ACHN (cell line): ENCODE data around the gene DDX11.
"Not testable (repeated sequence)": the region's sequence is repeated elsewhere in the genome, so short reads cannot be mapped to it uniquely, and the experiment has no call there.

ENCODE experiments used
- DNase-seq: peaks from one replicate; pipeline ENCODE4 v3.0.0-alpha.2; 2015
- in situ Hi-C: cut with HindIII; loops from 2 replicates; pipeline ENCODE4 v1.10.0; 2017; ENCODE audit warnings: low sequenced_read_pairs, low pct_ligation_motif_present, low pct_unique_long_range_greater_than_20kb

Gene DDX11

DNA sequence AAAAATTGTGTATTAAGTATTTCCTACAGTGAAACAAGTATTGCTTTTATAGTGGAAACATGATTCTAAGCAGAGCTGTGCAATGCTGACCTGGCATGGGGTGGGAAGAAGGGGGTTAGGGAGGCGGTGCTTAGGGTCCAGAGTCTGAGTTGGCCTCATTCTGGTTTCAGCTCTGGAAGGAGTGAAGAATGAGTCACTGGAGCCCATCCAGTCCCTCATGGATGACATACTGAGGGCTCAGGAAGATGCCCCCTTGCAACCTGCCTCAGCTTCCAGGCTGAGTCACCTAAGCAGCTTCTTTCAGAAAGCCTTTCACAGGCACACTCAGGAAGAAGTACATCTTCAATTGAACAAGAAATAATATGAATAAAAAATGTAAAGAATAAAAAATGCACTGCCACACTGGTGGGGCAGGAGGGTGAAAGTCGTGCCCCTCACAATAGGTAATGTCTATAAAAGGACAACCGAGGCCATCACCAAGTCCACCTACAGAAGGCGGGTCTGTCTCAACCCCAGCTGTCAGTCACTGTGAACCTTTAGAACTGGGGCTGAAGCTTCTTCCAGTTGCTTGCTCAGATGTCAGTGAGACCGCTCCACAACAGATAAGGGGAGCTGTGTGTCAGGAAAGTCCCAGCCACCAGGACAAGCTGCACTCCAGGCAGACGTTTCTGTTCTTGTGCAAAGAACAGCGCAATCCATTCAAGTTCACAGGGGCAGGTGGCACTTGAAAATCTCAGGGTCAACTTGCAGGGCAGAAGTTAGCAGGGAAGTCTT, 20.8 kb upstream of the DDX11 start:
- in situ Hi-C loops, result not testable (repeated sequence)
- peak; percentile 83 for DNase-seq

DNA sequence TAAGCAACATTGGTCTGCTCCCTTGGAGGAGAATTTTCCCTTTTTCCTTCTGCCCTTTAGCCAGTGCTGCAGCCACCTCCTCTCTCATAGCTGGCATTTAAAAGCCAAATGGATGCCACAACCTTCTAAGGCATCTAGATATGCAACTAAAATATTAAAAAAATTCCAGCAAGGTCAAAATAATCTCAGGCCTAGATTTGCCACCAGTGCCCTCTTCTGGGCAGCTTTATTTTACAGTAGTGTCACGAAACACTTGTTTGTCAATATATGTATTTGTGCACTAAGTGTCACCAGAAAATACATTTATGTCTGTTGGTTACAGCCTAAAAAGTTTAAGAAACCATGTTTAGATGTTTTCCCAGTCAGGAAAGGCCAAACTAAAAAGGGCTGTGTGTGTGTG, 19.7 kb upstream of the DDX11 start:
- in situ Hi-C loops, result not testable (repeated sequence)
- DNase-seq, result peak; percentile 39

DNA sequence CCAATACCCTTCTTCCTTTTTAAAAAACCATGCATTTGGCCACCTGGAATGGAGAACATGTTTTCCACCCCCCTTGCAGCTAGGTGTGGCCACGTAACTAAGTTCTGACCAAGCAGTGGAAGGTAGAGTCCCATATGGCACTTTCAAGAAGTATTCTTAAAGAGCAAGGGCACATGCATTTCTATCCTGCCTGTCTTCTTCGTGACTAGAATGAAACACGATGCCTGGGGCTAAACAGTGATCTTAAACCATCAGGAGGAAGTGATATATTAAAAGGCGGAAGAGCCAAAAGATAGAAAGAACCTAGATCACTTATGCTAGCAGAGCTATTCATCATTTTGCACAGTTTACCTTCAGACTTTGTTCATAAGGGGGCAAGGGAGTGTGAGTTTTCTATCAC, 16.0 kb upstream of the DDX11 start:
- in situ Hi-C loops, result no loop called here

DNA sequence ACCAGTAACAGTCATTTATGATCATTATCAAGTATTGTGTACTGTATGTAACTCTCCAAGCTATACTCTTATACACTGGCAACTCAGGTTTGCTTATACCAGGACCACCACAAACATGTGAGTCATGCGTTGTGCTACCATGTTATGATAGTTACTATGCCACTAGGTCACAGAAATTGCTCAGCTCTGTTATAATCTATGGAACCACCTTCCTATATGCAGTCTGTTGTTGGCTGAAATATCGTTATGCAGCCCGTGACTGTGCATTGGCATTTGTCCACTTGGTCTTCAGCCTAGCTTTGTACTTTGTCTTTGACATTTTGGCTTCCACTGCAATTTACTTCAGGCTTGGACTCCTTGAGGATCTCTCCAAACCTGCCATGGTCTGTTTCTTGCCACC, 7.5 kb upstream of the DDX11 start:
- DNase-seq, in situ Hi-C loops: not testable (repeated sequence)

More for the DNA sequence above, 16.0 kb upstream of the DDX11 start:
- DNase-seq, result no peak

DNA sequence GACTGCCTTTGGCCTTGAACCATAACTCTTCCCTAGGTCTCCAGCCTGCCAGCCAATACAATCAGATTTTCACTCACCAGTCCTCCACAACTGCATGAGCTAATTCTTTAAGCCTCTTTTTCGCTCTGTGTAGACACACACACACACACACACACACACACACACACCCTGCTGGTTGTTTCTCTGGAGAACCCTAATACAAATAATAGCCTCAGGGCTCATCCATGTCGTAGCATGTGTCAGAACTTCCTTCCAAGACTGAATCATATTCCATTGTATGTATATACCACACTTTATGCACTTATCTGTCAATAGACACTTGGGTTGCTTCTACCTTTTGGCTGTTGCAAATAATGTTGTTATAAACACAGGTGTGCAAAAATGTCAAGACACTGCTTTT, 6.0 kb upstream of the DDX11 start:
- in situ Hi-C loops, result not testable (repeated sequence)

DNA sequence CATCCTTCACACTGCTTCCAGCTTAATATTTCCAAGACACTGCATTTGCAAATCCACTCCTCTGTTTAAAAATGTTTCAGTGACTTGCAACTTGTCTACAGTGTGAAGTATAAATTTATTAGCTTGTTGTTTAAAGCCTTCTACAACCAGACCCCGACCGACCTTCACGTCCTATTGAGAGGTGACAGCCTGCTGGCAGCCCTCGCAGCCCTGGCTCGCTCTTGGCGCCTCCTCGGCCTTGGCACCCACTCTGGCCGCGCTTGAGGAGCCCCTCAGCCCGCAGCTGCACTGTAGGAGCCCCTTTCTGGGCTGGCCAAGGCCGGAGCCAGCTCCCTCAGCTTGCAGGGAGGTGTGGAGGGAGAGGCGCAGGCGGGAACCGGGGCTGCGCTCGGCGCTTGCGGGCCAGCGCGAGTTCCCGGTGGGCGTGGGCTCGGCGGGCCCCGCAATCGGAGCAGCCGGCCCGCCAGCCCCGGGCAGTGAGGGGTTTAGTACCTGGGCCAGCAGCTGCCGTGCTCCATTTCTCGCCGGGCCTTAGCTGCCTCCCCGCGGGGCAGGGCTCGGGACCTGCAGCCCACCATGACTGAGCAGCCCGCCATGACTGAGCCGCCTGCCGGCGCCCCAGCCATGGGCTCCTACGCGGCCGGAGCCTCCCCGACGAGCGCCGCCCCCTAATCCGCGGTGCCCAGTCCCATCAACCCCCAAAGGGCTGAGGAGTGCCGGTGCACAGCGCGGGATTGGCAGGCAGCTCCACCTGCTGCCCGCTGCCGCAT, 2.5 kb upstream of the DDX11 start:
- DNase-seq, in situ Hi-C loops: not testable (repeated sequence)

More for the DNA sequence above, 6.0 kb upstream of the DDX11 start:
- DNase-seq, result not testable (repeated sequence)

DNA sequence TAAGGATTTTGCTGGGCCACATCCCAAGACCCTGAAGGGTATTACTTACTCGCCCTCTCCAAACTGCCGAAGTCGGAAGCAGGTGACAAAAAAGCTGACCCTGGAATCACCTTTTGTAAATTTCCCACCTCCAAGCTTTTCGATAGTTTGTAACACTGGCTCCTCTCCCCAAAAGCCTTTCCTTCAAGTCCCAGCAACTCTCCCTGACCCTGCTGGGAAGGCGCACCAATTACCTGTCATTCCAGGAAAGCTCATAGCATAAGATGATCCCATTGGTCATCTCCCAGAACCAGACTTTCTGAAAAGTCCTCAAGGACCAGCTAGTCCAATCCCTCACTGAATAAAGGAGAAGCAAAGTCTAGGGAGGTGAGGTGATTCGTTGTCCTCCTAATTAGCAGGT, 698 bp upstream of the DDX11 start:
- DNase-seq, in situ Hi-C loops: not testable (repeated sequence)

DNA sequence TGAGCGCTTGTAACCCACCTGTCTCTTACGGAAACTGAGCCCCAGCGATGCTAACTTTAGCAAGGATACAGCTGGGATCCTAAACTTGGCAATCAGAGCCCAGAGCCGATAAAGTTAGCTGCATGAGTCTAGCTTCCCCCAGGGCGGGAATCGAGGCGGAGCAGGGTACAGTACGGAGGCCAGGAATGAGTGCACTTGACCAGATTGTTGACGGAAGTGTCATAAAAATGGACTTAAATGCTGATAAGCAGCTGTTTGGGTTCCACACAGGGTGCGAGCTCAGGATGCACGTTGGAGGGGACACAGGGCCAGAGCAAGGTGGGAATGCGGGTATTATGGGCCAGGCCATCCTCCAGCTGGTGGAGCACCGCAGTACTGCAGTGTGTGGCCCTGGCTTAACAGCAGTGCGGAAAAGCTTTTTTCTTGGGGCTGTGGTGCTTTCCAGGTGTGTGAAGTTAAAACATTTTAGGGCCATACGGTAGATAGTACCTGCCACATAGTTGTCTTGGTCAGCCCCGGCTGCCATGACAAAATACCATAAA, 744 bp downstream of the DDX11 start:
- DNase-seq, result not testable (repeated sequence)

DNA sequence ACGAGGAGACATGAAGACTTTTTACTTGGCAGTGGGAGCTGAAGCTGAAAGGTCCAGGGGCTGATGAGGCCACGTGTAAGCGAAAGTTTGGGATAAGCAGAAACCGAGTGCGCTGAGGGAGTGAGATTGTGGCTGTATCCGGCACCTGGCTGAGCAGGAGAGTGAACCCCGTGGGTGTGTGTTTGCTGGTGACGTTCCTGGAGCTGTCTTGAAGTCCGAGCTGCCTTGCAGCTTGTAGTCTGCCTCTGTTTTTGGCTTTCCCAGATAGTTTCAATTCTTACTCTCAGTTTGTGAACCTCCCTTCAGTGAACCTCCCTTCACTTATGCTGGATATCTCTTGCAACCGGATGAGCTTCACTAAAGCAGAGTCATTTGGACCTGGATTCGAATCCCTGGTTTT, 2.5 kb downstream of the DDX11 start:
- in situ Hi-C loops, DNase-seq: not testable (repeated sequence)

More for the DNA sequence above, 744 bp downstream of the DDX11 start:
- in situ Hi-C loops, result not testable (repeated sequence)

DNA sequence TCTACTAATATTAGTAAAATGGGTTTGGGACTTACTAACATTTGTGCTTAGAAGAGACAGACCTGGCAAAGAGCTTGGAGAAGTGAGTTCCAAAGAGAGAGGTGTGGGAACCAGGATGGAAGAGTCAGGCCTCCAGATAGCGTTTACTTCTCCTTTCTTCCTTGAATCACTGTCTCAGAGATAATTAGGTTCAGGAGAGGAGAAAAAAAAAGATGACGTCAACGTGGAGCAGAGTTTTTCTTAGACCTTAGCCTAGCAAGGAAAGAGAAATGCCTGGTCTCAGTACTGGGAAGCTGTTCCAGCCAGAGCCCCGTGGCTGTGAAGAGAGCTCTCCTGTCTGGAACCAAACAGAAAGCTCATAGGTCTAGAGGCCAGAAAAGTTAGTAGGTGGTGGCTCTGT, 3.4 kb downstream of the DDX11 start:
- in situ Hi-C loops, DNase-seq: not testable (repeated sequence)

DNA sequence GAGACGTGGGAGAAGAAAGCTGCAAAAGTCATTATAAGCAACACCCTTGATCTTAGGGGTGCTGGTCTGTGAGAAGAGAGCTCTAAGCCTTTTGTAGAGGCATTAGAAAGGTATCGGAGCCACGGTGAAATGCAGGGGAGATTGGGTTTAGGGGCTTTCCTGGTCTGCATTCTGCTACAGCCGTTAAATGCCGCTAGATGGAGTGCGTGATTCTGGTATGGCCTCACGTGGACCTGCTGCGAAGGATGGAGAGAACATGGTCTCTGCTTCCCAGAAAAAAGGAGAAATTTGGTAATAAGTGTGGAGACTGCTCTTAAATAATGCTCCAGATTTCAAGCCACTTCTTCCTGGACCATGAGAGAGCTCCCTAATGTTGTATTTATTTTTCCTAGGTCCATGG, 4.3 kb downstream of the DDX11 start:
- in situ Hi-C loops, result not testable (repeated sequence)
- peak; percentile 52 for DNase-seq

DNA sequence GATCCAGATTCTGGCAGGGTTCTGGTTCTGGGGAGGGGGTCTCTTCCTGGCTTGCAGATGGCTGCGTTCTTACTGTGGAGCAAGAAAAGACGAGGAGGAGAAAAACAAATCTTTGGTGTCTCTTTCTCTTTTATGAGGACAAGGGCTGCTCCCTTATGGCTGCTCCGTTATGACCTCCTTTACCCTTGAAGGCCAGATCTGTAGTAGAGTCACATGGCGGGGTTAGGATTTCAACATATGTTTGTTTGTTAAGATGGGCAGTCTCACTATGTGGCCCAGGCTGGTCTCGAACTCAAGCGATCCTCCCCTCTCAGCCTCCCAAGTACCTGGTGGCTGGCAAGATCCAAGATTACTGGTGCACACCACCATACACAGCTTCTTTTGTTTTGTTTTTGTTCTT, 5.8 kb downstream of the DDX11 start:
- DNase-seq, in situ Hi-C loops: not testable (repeated sequence)

DNA sequence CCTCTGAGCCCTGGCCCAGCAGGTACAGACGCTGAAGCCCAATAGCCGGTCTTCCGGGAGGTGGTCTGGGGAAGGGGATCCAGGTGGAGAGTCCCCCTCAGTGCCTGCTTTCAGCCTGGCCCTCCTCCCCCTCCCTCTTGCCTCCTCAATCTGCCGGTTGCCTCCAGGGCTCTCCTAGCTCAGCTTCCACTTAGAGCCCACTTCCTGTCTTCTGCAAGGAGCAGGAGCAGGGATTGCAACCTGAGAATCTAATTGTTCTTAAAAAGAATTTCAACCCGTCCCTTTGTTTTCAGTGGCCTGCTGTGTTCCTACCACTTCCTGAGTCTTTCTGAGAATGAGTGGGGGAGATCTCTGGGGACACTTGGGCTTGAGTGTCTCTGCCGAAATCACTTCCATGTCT, 6.6 kb downstream of the DDX11 start:
- DNase-seq, in situ Hi-C loops: not testable (repeated sequence)

DNA sequence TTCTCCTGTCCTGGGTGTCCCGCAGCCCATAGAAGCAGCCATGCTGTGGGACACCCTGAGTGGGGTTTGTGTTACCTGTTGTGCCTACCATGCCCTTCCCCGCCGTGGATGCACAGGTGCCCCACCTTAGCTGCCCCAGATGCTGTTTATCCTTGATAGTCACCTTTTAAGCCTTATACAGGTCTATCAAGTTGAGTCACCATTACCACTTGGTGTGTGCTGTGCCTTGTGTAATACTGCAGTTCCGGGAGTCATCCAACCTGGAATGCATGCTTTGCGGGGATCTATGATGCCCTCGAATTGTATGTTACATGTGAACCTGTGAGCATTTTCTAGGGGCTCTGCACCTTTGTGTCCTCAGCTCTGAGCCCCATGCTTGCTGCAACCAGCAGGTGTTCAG, 7.6 kb downstream of the DDX11 start:
- DNase-seq, in situ Hi-C loops: not testable (repeated sequence)

DNA sequence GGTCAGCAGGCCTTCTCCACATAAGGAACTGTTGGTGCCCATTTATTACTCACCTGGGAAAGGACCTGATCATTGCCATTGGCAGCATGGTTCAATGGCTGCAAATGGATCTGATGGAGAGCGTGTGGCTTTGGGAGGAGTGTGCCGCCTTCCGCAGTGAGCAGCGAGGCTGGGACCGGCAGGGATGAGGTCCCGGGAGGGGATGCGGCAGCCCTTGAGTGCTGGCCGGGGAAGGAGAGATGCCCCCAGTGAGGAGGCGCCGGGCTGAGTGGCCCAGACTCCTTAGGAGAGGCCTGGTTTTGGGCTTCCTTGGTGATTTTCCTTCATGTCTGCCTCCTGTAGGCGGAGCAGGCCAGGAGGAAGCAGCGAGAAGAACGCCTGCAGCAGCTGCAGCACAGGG, 10.6 kb downstream of the DDX11 start:
- in situ Hi-C loops, DNase-seq: not testable (repeated sequence)

DNA sequence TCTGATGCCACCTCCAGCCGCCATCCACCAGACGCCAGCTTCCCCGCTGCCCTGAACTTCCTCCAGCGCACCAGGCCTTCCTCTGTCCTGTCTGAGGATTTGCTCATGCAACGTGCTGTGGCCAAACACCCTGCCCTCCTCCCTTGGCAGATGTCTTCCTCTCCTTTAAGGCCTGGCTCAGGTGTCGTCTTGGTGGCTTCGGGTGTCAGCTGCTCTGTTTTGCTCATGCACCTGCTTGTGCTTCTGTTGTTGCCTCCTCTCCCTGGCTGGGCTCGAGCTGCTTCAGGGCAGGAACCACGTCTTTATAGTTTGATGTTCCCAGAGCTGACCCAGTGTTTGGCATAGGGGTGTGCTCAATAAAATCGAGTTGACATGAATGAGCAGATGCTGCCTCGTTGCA, 12.4 kb downstream of the DDX11 start:
- DNase-seq, in situ Hi-C loops: not testable (repeated sequence)

DNA sequence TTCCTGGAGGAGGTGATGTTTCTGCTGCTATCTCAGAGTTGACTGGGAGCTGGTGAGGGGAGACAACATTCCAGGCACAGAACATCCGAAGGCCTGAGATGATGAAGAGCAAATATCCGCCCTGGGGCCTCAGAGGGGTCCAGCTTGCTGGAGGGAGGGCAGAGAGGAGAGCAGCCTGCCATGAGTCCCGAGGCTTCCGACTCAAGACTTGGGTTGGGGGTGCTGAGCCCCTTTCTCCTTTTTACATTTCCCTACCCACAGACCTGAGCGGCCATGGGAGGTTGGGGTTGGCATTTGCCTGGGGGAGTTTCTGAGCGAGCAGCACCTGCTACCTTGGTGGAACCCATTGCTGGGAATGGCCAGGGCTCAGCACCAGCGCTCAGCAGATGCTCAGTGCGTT, 13.8 kb downstream of the DDX11 start:
- DNase-seq, in situ Hi-C loops: not testable (repeated sequence)

DNA sequence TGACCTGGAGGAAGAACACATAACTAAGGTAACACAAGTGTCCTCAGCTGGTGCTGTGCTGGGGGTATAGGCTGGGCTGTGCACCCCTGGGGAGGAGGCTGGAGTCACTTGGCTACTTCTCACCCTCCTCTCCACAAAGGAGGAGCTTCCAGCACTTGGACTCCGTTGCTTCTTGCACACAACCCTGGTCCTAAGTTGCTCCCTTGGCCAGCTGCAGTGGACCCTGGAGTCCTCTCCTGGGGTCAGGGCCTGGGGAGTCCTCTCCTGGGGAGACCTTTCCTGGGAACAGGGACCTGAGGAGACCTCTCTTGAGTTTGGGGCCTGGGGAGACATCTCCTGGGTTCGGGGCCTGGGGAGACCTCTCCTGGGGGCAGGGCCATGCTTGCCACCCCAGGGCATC, 14.3 kb downstream of the DDX11 start:
- DNase-seq, in situ Hi-C loops: not testable (repeated sequence)

DNA sequence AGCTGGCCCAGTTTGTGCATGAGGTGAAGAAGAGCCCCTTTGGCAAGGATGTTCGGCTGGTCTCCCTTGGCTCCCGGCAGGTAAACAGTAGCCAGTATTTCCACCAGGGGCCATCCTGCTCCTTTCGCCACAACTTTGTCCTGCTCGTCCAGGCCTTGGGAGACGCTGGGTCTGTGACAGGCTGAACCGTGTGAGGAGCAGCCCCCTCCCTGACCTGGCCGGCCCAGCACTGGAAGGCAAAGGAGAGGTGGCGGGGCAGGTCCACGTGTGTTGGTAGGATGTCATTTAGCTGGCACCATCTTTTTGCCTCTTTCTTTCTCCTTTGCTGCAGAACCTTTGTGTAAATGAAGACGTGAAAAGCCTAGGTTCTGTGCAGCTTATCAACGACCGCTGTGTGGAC, 15.4 kb downstream of the DDX11 start:
- no peak for DNase-seq
- in situ Hi-C loops, result no loop called here
